ENCODE measurements around the gene CHGA.

Gene CHGA

GRCh38 chr14:92903359-92903758 lies 19.6 kb upstream of the CHGA start:
- Histone ChIP-seq H3K9me3 (ENCODE audit: control insufficient read depth, insufficient read depth, low read length) (no peaks in the 10 kb centered on the region), H3K79me2 (ENCODE audit: control insufficient read depth, low read length) (no peaks in the 10 kb centered on the region), H4K20me1 (ENCODE audit: control insufficient read depth, insufficient read depth, low read depth, low read length) (no peaks in the 10 kb centered on the region), H3K36me3 (ENCODE audit: control insufficient read depth, low read length) (no peaks in the 10 kb centered on the region), H3K4me1 (ENCODE audit: control insufficient read depth, low read length) (0 out of 2 replicates have a peak, but pooled peaks cover 3% of the 10 kb centered on the region), H3K9me2 (replicated peaks; ENCODE audit: control insufficient read depth, low read length) (no peaks in the 10 kb centered on the region), H3K4me2 (ENCODE audit: low read length) (no peak overlapping the region), H3K4me3 (ENCODE audit: low read length) (no peak overlapping the region), H3K27ac (ENCODE audit: low read depth, low read length) (no peak overlapping the region), H3K27me3 (ENCODE audit: control insufficient read depth, low read length) (no peaks in the 10 kb centered on the region), H3F3A (ENCODE audit: control insufficient read depth, insufficient read depth) (no peaks in the 10 kb centered on the region)
- TF ChIP-seq EZH2phosphoT487 (IDR thresholded peaks at IDR 0.05; ENCODE audit: borderline replicate concordance, low read length): no peak
- no peak for TF ChIP-seq CTCF (IDR thresholded peaks at IDR 0.05; ENCODE audit: low read depth, low read length, poor library complexity, severe bottlenecking)

GRCh38 chr14:92905667-92906066 lies 17.3 kb upstream of the CHGA start:
- Histone ChIP-seq H3F3A (ENCODE audit: control insufficient read depth, insufficient read depth) (no peaks in the 10 kb centered on the region), H3K79me2 (ENCODE audit: control insufficient read depth, low read length) (no peaks in the 10 kb centered on the region), H3K27ac (ENCODE audit: low read depth, low read length) (no peak overlapping the region), H3K9me2 (replicated peaks; ENCODE audit: control insufficient read depth, low read length) (no peaks in the 10 kb centered on the region), H3K36me3 (ENCODE audit: control insufficient read depth, low read length) (no peaks in the 10 kb centered on the region), H4K20me1 (ENCODE audit: control insufficient read depth, insufficient read depth, low read depth, low read length) (no peaks in the 10 kb centered on the region), H3K4me2 (ENCODE audit: low read length) (no peak overlapping the region), H3K4me3 (ENCODE audit: low read length) (no peak overlapping the region), H3K4me1 (ENCODE audit: control insufficient read depth, low read length) (no peaks in the 10 kb centered on the region), H3K9me3 (ENCODE audit: control insufficient read depth, insufficient read depth, low read length) (no peaks in the 10 kb centered on the region), H3K27me3 (ENCODE audit: control insufficient read depth, low read length) (no peaks in the 10 kb centered on the region)
- no peak for TF ChIP-seq CTCF (IDR thresholded peaks at IDR 0.05; ENCODE audit: low read depth, low read length, poor library complexity, severe bottlenecking)
- TF ChIP-seq EZH2phosphoT487 (IDR thresholded peaks at IDR 0.05; ENCODE audit: borderline replicate concordance, low read length): no peak

GRCh38 chr14:92906420-92906819 lies 16.5 kb upstream of the CHGA start:
- Histone ChIP-seq H3K4me1 (ENCODE audit: control insufficient read depth, low read length) (no peaks in the 10 kb centered on the region), H3K4me3 (ENCODE audit: low read length) (no peak overlapping the region), H3F3A (ENCODE audit: control insufficient read depth, insufficient read depth) (no peaks in the 10 kb centered on the region), H3K36me3 (ENCODE audit: control insufficient read depth, low read length) (no peaks in the 10 kb centered on the region), H3K79me2 (ENCODE audit: control insufficient read depth, low read length) (no peaks in the 10 kb centered on the region), H3K27ac (ENCODE audit: low read depth, low read length) (no peak overlapping the region), H3K27me3 (ENCODE audit: control insufficient read depth, low read length) (no peaks in the 10 kb centered on the region), H3K4me2 (ENCODE audit: low read length) (no peak overlapping the region), H3K9me3 (ENCODE audit: control insufficient read depth, insufficient read depth, low read length) (no peaks in the 10 kb centered on the region), H4K20me1 (ENCODE audit: control insufficient read depth, insufficient read depth, low read depth, low read length) (no peaks in the 10 kb centered on the region), H3K9me2 (replicated peaks; ENCODE audit: control insufficient read depth, low read length) (no peaks in the 10 kb centered on the region)
- TF ChIP-seq CTCF (IDR thresholded peaks at IDR 0.05; ENCODE audit: low read depth, low read length, poor library complexity, severe bottlenecking): no peak
- no peak for TF ChIP-seq EZH2phosphoT487 (IDR thresholded peaks at IDR 0.05; ENCODE audit: borderline replicate concordance, low read length)

- TF ChIP-seq EZH2phosphoT487 (IDR thresholded peaks at IDR 0.05; ENCODE audit: borderline replicate concordance, low read length) (no peak), CTCF (IDR thresholded peaks at IDR 0.05; ENCODE audit: low read depth, low read length, poor library complexity, severe bottlenecking) (no peak)
- H3K9me2 ChIP-seq (replicated peaks; ENCODE audit: control insufficient read depth, low read length): no peaks in the 10 kb centered on the region
- no peak overlapping the region for H3K27ac ChIP-seq (ENCODE audit: low read depth, low read length)
- H3K79me2 ChIP-seq (ENCODE audit: control insufficient read depth, low read length): no peaks in the 10 kb centered on the region
- no peaks in the 10 kb centered on the region for H3K27me3 ChIP-seq (ENCODE audit: control insufficient read depth, low read length)
- H3F3A ChIP-seq (ENCODE audit: control insufficient read depth, insufficient read depth): no peaks in the 10 kb centered on the region
- H3K4me1 ChIP-seq (ENCODE audit: control insufficient read depth, low read length): no peaks in the 10 kb centered on the region
- no peak overlapping the region for H3K4me3 ChIP-seq (ENCODE audit: low read length)
- H3K9me3 ChIP-seq (ENCODE audit: control insufficient read depth, insufficient read depth, low read length): no peaks in the 10 kb centered on the region
- no peak overlapping the region for H3K4me2 ChIP-seq (ENCODE audit: low read length)
- no peaks in the 10 kb centered on the region for H3K36me3 ChIP-seq (ENCODE audit: control insufficient read depth, low read length)
- H4K20me1 ChIP-seq (ENCODE audit: control insufficient read depth, insufficient read depth, low read depth, low read length): no peaks in the 10 kb centered on the region
Measured at GRCh38 chr14:92906823-92907222, 16.1 kb upstream of the CHGA start.

Measured in DOHH2 (cell line).